Prostate gland (tissue), 2 donors: Measurements from ENCODE around the gene FAM83C.

ENCODE experiments used
- CTCF ChIP-seq, 4 experiments: fragments of 200-600 bp in 2 of 4; fragments of 450-650 bp in 2 of 4; sonication (generic) in 2 of 4; IDR thresholded peaks; 1 replicate in 3 of 4; 2 replicates in 1 of 4; pipeline ENCODE4 v1.5.1; 2016 to 2019; ENCODE audit warnings: antibody characterized with exemption in 4 of 4, mild to moderate bottlenecking in 2 of 4, moderate library complexity in 2 of 4
- POLR2A ChIP-seq: fragments of 450-650 bp; IDR thresholded peaks from one replicate; pipeline ENCODE4 v1.6.1; 2016; ENCODE audit warnings: antibody characterized with exemption, mild to moderate bottlenecking
- POLR2AphosphoS5 ChIP-seq: sonication (generic); formaldehyde crosslinking; IDR thresholded peaks from one replicate; pipeline ENCODE4 v1.6.1; 2017; ENCODE audit warnings: antibody characterized with exemption

DNA sequence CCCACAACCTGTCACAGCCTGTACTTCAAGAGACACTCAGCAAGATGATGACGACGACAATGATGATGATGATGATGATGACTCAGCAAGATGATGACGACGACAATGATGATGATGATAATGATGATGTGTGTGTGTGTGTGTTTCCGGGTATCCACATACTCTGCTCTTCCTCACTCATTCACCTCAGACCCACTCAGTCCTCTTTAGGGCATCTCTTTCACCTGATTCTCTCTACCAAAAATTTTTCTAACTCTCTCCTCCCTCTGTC is 6.5 kb downstream of the FAM83C start:
- TF ChIP-seq CTCF (IDR thresholded peaks at IDR 0.05) (no peak), POLR2A (no peak), POLR2AphosphoS5 (no peak)
